K562 (cell line): Measurements from ENCODE around the gene DCLK1.

Experiments
- CHD2 ChIP-seq: IDR thresholded peaks from 2 replicates; pipeline ENCODE4 v1.6.1; 2011; ENCODE audit warnings: low read depth, low read length
- NR3C1 ChIP-seq: sonication (generic); formaldehyde crosslinking; IDR thresholded peaks from 2 replicates; pipeline ENCODE4 v1.8.1; 2022; ENCODE audit warnings: missing genetic modification reagents
- ZNF3 ChIP-seq: fragments of 250-450 bp; sonication (Bioruptor Pico); IDR thresholded peaks from 2 replicates; pipeline ENCODE4 v1.5.0; 2021; ENCODE audit warnings: mild to moderate bottlenecking, moderate library complexity
- ZSCAN32 ChIP-seq: fragments of 450-650 bp; formaldehyde crosslinking; IDR thresholded peaks from 2 replicates; pipeline ENCODE4 v1.4.0; 2020; ENCODE audit warnings: mild to moderate bottlenecking, moderate library complexity
- TF ChIP-seq, protein P1 (sequence below): fragments of 450-650 bp; IDR thresholded peaks from one replicate; pipeline ENCODE4 v1.6.1; 2018; ENCODE audit warnings: mild to moderate bottlenecking, moderate library complexity; ENCODE audit not compliant: partially characterized antibody
- TF ChIP-seq, protein P2 (sequence below), 2 experiments: fragments of 450-650 bp; IDR thresholded peaks; 2 replicates each; pipeline ENCODE4 v1.6.1; 2016
- TF ChIP-seq, protein P3 (sequence below): sonication (generic); formaldehyde crosslinking; IDR thresholded peaks from 2 replicates; pipeline ENCODE4 v1.9.0; 2022; ENCODE audit warnings: mild to moderate bottlenecking, missing genetic modification reagents
- TF ChIP-seq, protein P4 (sequence below): fragments of 150-350 bp; conservative IDR thresholded peaks from 2 replicates; pipeline ENCODE4 v1.6.1; 2014; ENCODE audit warnings: low read length

DNA sequence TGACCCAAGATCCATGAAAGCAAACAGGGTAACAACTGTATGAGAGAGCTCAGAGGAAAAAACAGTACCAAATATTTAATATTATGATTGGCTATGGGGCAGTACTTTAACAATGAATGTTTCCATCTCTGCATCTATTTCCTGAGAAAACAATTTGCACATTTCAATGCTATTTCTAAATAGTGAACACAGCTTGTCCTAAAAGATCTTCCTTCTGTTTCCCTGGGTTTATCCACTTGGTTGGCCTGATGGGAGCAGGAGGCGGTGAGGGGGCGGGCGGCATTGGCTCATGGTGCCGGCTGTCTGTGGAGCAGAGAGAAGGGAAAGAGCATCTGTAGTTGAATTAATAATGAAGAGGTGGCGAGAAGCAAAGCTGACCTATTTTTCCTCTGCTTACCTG is 291.4 kb downstream of the DCLK1 start:
- no peak for TF ChIP-seq ZSCAN32 (CRISPR knock-in tag)
- TF ChIP-seq, protein P1, sequence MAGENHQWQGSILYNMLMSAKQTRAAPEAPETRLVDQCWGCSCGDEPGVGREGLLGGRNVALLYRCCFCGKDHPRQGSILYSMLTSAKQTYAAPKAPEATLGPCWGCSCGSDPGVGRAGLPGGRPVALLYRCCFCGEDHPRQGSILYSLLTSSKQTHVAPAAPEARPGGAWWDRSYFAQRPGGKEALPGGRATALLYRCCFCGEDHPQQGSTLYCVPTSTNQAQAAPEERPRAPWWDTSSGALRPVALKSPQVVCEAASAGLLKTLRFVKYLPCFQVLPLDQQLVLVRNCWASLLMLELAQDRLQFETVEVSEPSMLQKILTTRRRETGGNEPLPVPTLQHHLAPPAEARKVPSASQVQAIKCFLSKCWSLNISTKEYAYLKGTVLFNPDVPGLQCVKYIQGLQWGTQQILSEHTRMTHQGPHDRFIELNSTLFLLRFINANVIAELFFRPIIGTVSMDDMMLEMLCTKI, result no peak
- TF ChIP-seq, protein P2, sequence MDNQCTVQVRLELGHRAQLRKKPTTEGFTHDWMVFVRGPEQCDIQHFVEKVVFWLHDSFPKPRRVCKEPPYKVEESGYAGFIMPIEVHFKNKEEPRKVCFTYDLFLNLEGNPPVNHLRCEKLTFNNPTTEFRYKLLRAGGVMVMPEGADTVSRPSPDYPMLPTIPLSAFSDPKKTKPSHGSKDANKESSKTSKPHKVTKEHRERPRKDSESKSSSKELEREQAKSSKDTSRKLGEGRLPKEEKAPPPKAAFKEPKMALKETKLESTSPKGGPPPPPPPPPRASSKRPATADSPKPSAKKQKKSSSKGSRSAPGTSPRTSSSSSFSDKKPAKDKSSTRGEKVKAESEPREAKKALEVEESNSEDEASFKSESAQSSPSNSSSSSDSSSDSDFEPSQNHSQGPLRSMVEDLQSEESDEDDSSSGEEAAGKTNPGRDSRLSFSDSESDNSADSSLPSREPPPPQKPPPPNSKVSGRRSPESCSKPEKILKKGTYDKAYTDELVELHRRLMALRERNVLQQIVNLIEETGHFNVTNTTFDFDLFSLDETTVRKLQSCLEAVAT (IDR thresholded peaks at IDR 0.05), result no peak
- TF ChIP-seq NR3C1 (CRISPR knock-in tag), result no peak
- TF ChIP-seq, protein P3, sequence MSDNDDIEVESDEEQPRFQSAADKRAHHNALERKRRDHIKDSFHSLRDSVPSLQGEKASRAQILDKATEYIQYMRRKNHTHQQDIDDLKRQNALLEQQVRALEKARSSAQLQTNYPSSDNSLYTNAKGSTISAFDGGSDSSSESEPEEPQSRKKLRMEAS (CRISPR knock-in tag), result no peak
- no peak for TF ChIP-seq ZNF3
- no peak for TF ChIP-seq CHD2
- TF ChIP-seq, protein P4, sequence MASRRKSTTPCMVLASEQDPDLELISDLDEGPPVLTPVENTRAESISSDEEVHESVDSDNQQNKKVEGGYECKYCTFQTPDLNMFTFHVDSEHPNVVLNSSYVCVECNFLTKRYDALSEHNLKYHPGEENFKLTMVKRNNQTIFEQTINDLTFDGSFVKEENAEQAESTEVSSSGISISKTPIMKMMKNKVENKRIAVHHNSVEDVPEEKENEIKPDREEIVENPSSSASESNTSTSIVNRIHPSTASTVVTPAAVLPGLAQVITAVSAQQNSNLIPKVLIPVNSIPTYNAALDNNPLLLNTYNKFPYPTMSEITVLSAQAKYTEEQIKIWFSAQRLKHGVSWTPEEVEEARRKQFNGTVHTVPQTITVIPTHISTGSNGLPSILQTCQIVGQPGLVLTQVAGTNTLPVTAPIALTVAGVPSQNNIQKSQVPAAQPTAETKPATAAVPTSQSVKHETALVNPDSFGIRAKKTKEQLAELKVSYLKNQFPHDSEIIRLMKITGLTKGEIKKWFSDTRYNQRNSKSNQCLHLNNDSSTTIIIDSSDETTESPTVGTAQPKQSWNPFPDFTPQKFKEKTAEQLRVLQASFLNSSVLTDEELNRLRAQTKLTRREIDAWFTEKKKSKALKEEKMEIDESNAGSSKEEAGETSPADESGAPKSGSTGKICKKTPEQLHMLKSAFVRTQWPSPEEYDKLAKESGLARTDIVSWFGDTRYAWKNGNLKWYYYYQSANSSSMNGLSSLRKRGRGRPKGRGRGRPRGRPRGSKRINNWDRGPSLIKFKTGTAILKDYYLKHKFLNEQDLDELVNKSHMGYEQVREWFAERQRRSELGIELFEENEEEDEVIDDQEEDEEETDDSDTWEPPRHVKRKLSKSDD, result no peak
